GM23338 (cell line): ENCODE data around the gene CNOT6.

ENCODE experiments used
- CREB1 ChIP-seq: fragments of 250-450 bp; sonication (Bioruptor Pico); IDR thresholded peaks from 2 replicates; pipeline ENCODE4 v1.5.0; 2020; ENCODE audit warnings: low read depth, mild to moderate bottlenecking, moderate library complexity
- CTCF ChIP-seq, 2 experiments: fragments of 200-600 bp in 1 of 2; sonication (generic) in 1 of 2; conservative IDR thresholded peaks; 2 replicates each; pipeline versions ENCODE4 v1.5.1 to v1.6.1; 2016 to 2017; ENCODE audit warnings: antibody characterized with exemption in 2 of 2, low read depth in 2 of 2, mild to moderate bottlenecking in 2 of 2, moderate library complexity in 1 of 2
- EZH2 ChIP-seq: fragments of 200-600 bp; sonication (generic); IDR thresholded peaks from one replicate; pipeline ENCODE4 v1.8.0; 2017; ENCODE audit warnings: antibody characterized with exemption, mild to moderate bottlenecking, low read depth; ENCODE audit not compliant: unreplicated experiment
- EZH2phosphoT487 ChIP-seq: fragments of 200-600 bp; sonication (generic); IDR thresholded peaks from one replicate; pipeline ENCODE4 v1.8.1; 2018; ENCODE audit warnings: antibody characterized with exemption; ENCODE audit not compliant: unreplicated experiment
- JUNB ChIP-seq: IDR thresholded peaks from one replicate; pipeline ENCODE4 v1.6.1; 2016; ENCODE audit warnings: antibody characterized with exemption; ENCODE audit not compliant: unreplicated experiment
- NANOG ChIP-seq: IDR thresholded peaks from 2 replicates; pipeline ENCODE4 v1.6.1; 2016; ENCODE audit warnings: antibody characterized with exemption, borderline replicate concordance
- POLR2AphosphoS5 ChIP-seq: IDR thresholded peaks from 2 replicates; pipeline ENCODE4 v1.6.1; 2016; ENCODE audit warnings: antibody characterized with exemption, low read depth
- STAT1 ChIP-seq: IDR thresholded peaks from one replicate; pipeline ENCODE4 v1.6.1; 2016; ENCODE audit warnings: antibody characterized with exemption; ENCODE audit not compliant: unreplicated experiment
- ZNF114 ChIP-seq: fragments of 250-450 bp; sonication (Bioruptor Pico); IDR thresholded peaks from 2 replicates; pipeline ENCODE4 v1.5.0; 2020; ENCODE audit warnings: mild to moderate bottlenecking, moderate library complexity
- ZNF331 ChIP-seq: fragments of 250-450 bp; sonication (Bioruptor Pico); IDR thresholded peaks from 2 replicates; pipeline ENCODE4 v1.5.0; 2020; ENCODE audit warnings: low read depth, mild to moderate bottlenecking, moderate library complexity
- TF ChIP-seq, protein P1 (sequence below): fragments of 250-450 bp; sonication (Bioruptor Pico); IDR thresholded peaks from 2 replicates; pipeline ENCODE4 v1.5.0; 2020; ENCODE audit warnings: mild to moderate bottlenecking, moderate library complexity
- TF ChIP-seq, protein P2 (sequence below): IDR thresholded peaks from one replicate; pipeline ENCODE4 v1.6.1; 2018; ENCODE audit warnings: antibody characterized with exemption; ENCODE audit not compliant: unreplicated experiment

GRCh38 chr5:180535573-180535972 is 41.4 kb downstream of the CNOT6 start:
- TF ChIP-seq CTCF (conservative IDR thresholded peaks at IDR 0.05; ENCODE audit: low read depth in 2 of 2) = no peak
- TF ChIP-seq POLR2AphosphoS5 = no peak
- TF ChIP-seq EZH2phosphoT487 = no peak
- no peak for TF ChIP-seq EZH2
- no peak for TF ChIP-seq JUNB
- no peak for TF ChIP-seq CREB1
- TF ChIP-seq, protein P1, sequence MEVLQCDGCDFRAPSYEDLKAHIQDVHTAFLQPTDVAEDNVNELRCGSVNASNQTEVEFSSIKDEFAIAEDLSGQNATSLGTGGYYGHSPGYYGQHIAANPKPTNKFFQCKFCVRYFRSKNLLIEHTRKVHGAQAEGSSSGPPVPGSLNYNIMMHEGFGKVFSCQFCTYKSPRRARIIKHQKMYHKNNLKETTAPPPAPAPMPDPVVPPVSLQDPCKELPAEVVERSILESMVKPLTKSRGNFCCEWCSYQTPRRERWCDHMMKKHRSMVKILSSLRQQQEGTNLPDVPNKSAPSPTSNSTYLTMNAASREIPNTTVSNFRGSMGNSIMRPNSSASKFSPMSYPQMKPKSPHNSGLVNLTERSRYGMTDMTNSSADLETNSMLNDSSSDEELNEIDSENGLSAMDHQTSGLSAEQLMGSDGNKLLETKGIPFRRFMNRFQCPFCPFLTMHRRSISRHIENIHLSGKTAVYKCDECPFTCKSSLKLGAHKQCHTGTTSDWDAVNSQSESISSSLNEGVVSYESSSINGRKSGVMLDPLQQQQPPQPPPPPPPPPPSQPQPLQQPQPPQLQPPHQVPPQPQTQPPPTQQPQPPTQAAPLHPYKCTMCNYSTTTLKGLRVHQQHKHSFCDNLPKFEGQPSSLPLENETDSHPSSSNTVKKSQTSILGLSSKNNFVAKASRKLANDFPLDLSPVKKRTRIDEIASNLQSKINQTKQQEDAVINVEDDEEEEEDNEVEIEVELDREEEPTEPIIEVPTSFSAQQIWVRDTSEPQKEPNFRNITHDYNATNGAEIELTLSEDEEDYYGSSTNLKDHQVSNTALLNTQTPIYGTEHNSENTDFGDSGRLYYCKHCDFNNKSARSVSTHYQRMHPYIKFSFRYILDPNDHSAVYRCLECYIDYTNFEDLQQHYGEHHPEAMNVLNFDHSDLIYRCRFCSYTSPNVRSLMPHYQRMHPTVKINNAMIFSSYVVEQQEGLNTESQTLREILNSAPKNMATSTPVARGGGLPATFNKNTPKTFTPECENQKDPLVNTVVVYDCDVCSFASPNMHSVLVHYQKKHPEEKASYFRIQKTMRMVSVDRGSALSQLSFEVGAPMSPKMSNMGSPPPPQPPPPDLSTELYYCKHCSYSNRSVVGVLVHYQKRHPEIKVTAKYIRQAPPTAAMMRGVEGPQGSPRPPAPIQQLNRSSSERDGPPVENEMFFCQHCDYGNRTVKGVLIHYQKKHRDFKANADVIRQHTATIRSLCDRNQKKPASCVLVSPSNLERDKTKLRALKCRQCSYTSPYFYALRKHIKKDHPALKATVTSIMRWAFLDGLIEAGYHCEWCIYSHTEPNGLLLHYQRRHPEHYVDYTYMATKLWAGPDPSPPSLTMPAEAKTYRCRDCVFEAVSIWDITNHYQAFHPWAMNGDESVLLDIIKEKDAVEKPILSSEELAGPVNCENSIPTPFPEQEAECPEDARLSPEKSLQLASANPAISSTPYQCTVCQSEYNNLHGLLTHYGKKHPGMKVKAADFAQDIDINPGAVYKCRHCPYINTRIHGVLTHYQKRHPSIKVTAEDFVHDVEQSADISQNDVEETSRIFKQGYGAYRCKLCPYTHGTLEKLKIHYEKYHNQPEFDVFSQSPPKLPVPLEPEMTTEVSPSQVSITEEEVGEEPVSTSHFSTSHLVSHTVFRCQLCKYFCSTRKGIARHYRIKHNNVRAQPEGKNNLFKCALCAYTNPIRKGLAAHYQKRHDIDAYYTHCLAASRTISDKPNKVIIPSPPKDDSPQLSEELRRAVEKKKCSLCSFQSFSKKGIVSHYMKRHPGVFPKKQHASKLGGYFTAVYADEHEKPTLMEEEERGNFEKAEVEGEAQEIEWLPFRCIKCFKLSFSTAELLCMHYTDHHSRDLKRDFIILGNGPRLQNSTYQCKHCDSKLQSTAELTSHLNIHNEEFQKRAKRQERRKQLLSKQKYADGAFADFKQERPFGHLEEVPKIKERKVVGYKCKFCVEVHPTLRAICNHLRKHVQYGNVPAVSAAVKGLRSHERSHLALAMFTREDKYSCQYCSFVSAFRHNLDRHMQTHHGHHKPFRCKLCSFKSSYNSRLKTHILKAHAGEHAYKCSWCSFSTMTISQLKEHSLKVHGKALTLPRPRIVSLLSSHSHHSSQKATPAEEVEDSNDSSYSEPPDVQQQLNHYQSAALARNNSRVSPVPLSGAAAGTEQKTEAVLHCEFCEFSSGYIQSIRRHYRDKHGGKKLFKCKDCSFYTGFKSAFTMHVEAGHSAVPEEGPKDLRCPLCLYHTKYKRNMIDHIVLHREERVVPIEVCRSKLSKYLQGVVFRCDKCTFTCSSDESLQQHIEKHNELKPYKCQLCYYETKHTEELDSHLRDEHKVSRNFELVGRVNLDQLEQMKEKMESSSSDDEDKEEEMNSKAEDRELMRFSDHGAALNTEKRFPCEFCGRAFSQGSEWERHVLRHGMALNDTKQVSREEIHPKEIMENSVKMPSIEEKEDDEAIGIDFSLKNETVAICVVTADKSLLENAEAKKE = no peak
- TF ChIP-seq STAT1 = no peak
- TF ChIP-seq, protein P2, sequence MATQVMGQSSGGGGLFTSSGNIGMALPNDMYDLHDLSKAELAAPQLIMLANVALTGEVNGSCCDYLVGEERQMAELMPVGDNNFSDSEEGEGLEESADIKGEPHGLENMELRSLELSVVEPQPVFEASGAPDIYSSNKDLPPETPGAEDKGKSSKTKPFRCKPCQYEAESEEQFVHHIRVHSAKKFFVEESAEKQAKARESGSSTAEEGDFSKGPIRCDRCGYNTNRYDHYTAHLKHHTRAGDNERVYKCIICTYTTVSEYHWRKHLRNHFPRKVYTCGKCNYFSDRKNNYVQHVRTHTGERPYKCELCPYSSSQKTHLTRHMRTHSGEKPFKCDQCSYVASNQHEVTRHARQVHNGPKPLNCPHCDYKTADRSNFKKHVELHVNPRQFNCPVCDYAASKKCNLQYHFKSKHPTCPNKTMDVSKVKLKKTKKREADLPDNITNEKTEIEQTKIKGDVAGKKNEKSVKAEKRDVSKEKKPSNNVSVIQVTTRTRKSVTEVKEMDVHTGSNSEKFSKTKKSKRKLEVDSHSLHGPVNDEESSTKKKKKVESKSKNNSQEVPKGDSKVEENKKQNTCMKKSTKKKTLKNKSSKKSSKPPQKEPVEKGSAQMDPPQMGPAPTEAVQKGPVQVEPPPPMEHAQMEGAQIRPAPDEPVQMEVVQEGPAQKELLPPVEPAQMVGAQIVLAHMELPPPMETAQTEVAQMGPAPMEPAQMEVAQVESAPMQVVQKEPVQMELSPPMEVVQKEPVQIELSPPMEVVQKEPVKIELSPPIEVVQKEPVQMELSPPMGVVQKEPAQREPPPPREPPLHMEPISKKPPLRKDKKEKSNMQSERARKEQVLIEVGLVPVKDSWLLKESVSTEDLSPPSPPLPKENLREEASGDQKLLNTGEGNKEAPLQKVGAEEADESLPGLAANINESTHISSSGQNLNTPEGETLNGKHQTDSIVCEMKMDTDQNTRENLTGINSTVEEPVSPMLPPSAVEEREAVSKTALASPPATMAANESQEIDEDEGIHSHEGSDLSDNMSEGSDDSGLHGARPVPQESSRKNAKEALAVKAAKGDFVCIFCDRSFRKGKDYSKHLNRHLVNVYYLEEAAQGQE = no peak
- no peak for TF ChIP-seq ZNF114 (CRISPR knock-in tag)
- no peak for TF ChIP-seq NANOG
- TF ChIP-seq ZNF331 (CRISPR knock-in tag) = no peak
